ENCODE data around the gene TBC1D10A.

TBC1D10A gene

DNA sequence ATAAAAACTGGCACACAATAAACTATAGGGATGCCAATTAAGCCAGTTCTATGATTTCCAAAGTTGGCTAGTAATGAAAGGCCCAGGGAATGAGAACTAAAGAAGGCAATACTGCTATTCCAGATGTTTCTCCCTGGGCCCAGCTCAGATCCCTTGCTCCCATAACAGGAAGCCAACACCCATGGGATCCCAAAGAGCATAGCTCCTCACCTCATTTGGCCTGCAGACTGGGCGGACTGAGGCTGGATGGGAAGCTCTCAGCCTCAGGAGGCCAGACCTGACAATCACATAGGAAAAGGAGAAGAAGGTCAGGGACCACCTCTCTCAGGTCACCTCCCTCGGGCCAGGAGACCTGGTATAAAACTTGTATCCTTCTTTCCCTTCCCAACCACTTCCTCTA, 5.3 kb downstream of the TBC1D10A start:
- Histone ChIP-seq H3K4me3 (replicated peaks; ENCODE audit: insufficient read depth, low read length) (no peak overlapping the region), H3K27ac (replicated peaks) (no peak overlapping the region), H3K27me3 (ENCODE audit: insufficient read depth, poor library complexity, severe bottlenecking) (no peaks in the 10 kb centered on the region)
- no peak for TF ChIP-seq CTCF (IDR thresholded peaks at IDR 0.05; ENCODE audit: insufficient read depth, low read length)
- TF ChIP-seq REST (IDR thresholded peaks at IDR 0.05; ENCODE audit: insufficient replicate concordance, low read depth), result no peak
- no peak for TF ChIP-seq POLR2AphosphoS5 (IDR thresholded peaks at IDR 0.05; ENCODE audit: low read depth)
- TF ChIP-seq GABPA (IDR thresholded peaks at IDR 0.05; ENCODE audit: low read depth), result no peak
- TF ChIP-seq SPI1 (IDR thresholded peaks at IDR 0.05; ENCODE audit: borderline replicate concordance, low read depth), result no peak
- no peak for DNase-seq (ENCODE audit: low read depth in 1 of 2, low spot score in 1 of 2)

GRCh38 chr22:30320021-30320556, 6.7 kb downstream of the TBC1D10A start:
- TF ChIP-seq POLR2AphosphoS5 (IDR thresholded peaks at IDR 0.05; ENCODE audit: low read depth), result no peak
- no peak overlapping the region for H3K4me3 ChIP-seq (replicated peaks; ENCODE audit: insufficient read depth, low read length)
- no peak overlapping the region for H3K27ac ChIP-seq (replicated peaks)

DNA sequence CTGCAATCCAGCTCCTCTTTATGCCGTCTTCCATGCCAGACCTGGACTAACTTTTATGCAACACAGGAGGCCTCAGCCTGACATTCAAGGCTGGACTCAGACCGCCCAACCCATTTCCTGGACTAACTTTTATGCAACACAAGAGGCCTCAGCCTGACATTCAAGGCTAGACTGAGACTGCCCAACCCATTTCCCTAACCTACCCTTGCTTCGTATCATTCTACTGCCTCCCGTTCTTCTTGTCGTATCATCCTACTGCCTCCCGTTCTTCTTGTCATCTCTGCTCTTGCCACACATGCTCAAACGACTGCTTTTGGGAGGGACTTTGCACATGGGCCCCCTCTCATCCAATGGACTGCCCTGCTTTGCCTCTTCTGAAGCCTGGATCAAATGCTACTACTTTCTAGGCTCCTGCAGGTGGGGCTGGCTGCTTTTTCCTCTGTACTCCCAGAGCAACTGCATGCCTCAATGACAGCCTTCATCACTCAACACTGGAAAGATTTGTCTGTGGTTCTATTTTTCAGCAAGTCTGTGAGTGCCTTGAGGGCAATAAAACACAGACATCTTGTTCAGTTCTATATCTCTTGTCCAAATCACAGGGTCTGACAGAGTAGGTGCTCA, 7.8 kb downstream of the TBC1D10A start:
- no peak for DNase-seq (ENCODE audit: low read depth in 1 of 2, low spot score in 1 of 2)
- TF ChIP-seq REST (IDR thresholded peaks at IDR 0.05; ENCODE audit: insufficient replicate concordance, low read depth), result no peak
- TF ChIP-seq POLR2AphosphoS5 (IDR thresholded peaks at IDR 0.05; ENCODE audit: low read depth), result no peak
- TF ChIP-seq CTCF (IDR thresholded peaks at IDR 0.05; ENCODE audit: insufficient read depth, low read length), result no peak
- no peaks in the 10 kb centered on the region for H3K27me3 ChIP-seq (ENCODE audit: insufficient read depth, poor library complexity, severe bottlenecking)
- H3K27ac ChIP-seq (replicated peaks), result no peak overlapping the region
- H3K4me3 ChIP-seq (replicated peaks; ENCODE audit: insufficient read depth, low read length), result no peak overlapping the region

More at GRCh38 chr22:30320021-30320556, 6.7 kb downstream of the TBC1D10A start:
- no peaks in the 10 kb centered on the region for H3K27me3 ChIP-seq (ENCODE audit: insufficient read depth, poor library complexity, severe bottlenecking)
- no peak for DNase-seq (ENCODE audit: low read depth in 1 of 2, low spot score in 1 of 2)

GRCh38 chr22:30317778-30318177, 9.0 kb downstream of the TBC1D10A start:
- H3K27ac ChIP-seq (replicated peaks), result no peak overlapping the region

More at GRCh38 chr22:30317778-30318177, 9.0 kb downstream of the TBC1D10A start:
- no peak for TF ChIP-seq SPI1 (IDR thresholded peaks at IDR 0.05; ENCODE audit: borderline replicate concordance, low read depth)
- no peak for TF ChIP-seq POLR2AphosphoS5 (IDR thresholded peaks at IDR 0.05; ENCODE audit: low read depth)
- TF ChIP-seq REST (IDR thresholded peaks at IDR 0.05; ENCODE audit: insufficient replicate concordance, low read depth), result no peak
- no peak for TF ChIP-seq GABPA (IDR thresholded peaks at IDR 0.05; ENCODE audit: low read depth)
- DNase-seq (ENCODE audit: low read depth in 1 of 2, low spot score in 1 of 2), result no peak
- H3K4me3 ChIP-seq (replicated peaks; ENCODE audit: insufficient read depth, low read length), result no peak overlapping the region
- H3K27me3 ChIP-seq (ENCODE audit: insufficient read depth, poor library complexity, severe bottlenecking), result no peaks in the 10 kb centered on the region
